Stimulated activated CD4-positive, alpha-beta T cell treated with anti-CD3 and anti-CD28 coated beads, Interleukin-1b, Interleukin-23, amount 100 ng/mL, for 1 hour (primary cell): Measurements from ENCODE around the gene ADAMTS9.

ENCODE experiments used
- DNase-seq, 2 donors: peaks; one replicate each; pipeline ENCODE4 v3.0.0-alpha.2; 2020; ENCODE audit warnings: low read depth in 2 of 2

The ADAMTS9 gene

GRCh38 chr3:64536166-64536565 lies 151.6 kb downstream of the ADAMTS9 start:
- no peak for DNase-seq

GRCh38 chr3:64533617-64534317 lies 154.0 kb downstream of the ADAMTS9 start:
- no peak for DNase-seq

GRCh38 chr3:64530434-64531049 lies 157.3 kb downstream of the ADAMTS9 start:
- DNase-seq: no peak

GRCh38 chr3:64523324-64523723 lies 164.5 kb downstream of the ADAMTS9 start:
- no peak for DNase-seq

GRCh38 chr3:64520334-64520733 lies 167.5 kb downstream of the ADAMTS9 start:
- DNase-seq: no peak

GRCh38 chr3:64518950-64519349 lies 168.8 kb downstream of the ADAMTS9 start:
- no peak for DNase-seq

- no peak for DNase-seq
Measured at GRCh38 chr3:64518496-64518895, 169.3 kb downstream of the ADAMTS9 start.

GRCh38 chr3:64514889-64515288 lies 172.9 kb downstream of the ADAMTS9 start:
- DNase-seq: no peak

GRCh38 chr3:64509206-64509605 lies 178.6 kb downstream of the ADAMTS9 start:
- DNase-seq: no peak

GRCh38 chr3:64508140-64508539 lies 179.7 kb downstream of the ADAMTS9 start:
- DNase-seq: no peak

GRCh38 chr3:64506255-64506654 lies 181.5 kb downstream of the ADAMTS9 start:
- no peak for DNase-seq

GRCh38 chr3:64505419-64505818 lies 182.4 kb downstream of the ADAMTS9 start:
- DNase-seq: no peak

- no peak for DNase-seq
Measured at GRCh38 chr3:64502284-64502683, 185.5 kb downstream of the ADAMTS9 start.

- no peak for DNase-seq
Measured at GRCh38 chr3:64501298-64501906, 186.4 kb downstream of the ADAMTS9 start.

GRCh38 chr3:64496786-64497490 lies 190.9 kb downstream of the ADAMTS9 start:
- no peak for DNase-seq

- no peak for DNase-seq
Measured at GRCh38 chr3:64495781-64496334, 191.9 kb downstream of the ADAMTS9 start.

GRCh38 chr3:64495121-64495780 lies 192.5 kb downstream of the ADAMTS9 start:
- DNase-seq: no peak

GRCh38 chr3:64494526-64494925 lies 193.3 kb downstream of the ADAMTS9 start:
- no peak for DNase-seq

- DNase-seq: no peak
Measured at GRCh38 chr3:64493149-64493548, 194.7 kb downstream of the ADAMTS9 start.

- no peak for DNase-seq
Measured at GRCh38 chr3:64491843-64492242, 196.0 kb downstream of the ADAMTS9 start.

GRCh38 chr3:64490180-64490724 lies 197.5 kb downstream of the ADAMTS9 start:
- no peak for DNase-seq
